Coronary artery (tissue), 2 donors: Measurements from ENCODE around the gene DCAF15.
A peak's percentile ranks its signal among the peaks of the same experiment; 100 is the strongest.

Experiments
- DNase-seq: peaks from one replicate; pipeline ENCODE4 v3.0.0-alpha.2; 2017; ENCODE audit warnings: low spot score
- H3K27ac ChIP-seq, 2 donors: fragments of 200-600 bp; sonication (generic); one replicate each; pipeline ENCODE4 v1.5.1; 2016 to 2019
- H3K4me3 ChIP-seq: fragments of 200-600 bp; sonication (generic); 2 replicates; pipeline ENCODE4 v1.5.1; 2016; ENCODE audit warnings: mild to moderate bottlenecking, moderate library complexity
- CTCF ChIP-seq: fragments of 200-600 bp; sonication (generic); IDR thresholded peaks from one replicate; pipeline ENCODE4 v1.5.1; 2019; ENCODE audit warnings: antibody characterized with exemption

Gene DCAF15

GRCh38 chr19:13986348-13986904, 34.1 kb downstream of the DCAF15 start:
- no peak for TF ChIP-seq CTCF
- DNase-seq: no peak
- H3K4me3 ChIP-seq: peak overlapping the region; percentile 37
- peak overlapping the region; percentile 37 to 81 for H3K27ac ChIP-seq

- peak overlapping the region in 1 of 2 donors; percentile 81 for H3K27ac ChIP-seq
These were observed 35.0 kb downstream of the DCAF15 start for GRCh38 chr19:13987101-13987890.

GRCh38 chr19:13989487-13989886, 37.2 kb downstream of the DCAF15 start:
- no peak for TF ChIP-seq CTCF
- Histone ChIP-seq H3K27ac (no peak overlapping the region), H3K4me3 (no peak overlapping the region)
- no peak for DNase-seq

More at GRCh38 chr19:13987101-13987890, 35.0 kb downstream of the DCAF15 start:
- DNase-seq: no peak
- no peak overlapping the region for H3K4me3 ChIP-seq
- TF ChIP-seq CTCF: no peak

- no peak overlapping the region for H3K27ac ChIP-seq
- TF ChIP-seq CTCF: no peak
- H3K4me3 ChIP-seq: no peak overlapping the region
- no peak for DNase-seq
These were observed 37.8 kb downstream of the DCAF15 start for GRCh38 chr19:13990085-13990484.

GRCh38 chr19:13992025-13992424, 39.7 kb downstream of the DCAF15 start:
- Histone ChIP-seq H3K27ac (no peak overlapping the region), H3K4me3 (no peak overlapping the region)
- no peak for TF ChIP-seq CTCF
- no peak for DNase-seq

GRCh38 chr19:13993590-13994300, 41.4 kb downstream of the DCAF15 start:
- H3K27ac ChIP-seq: no peak overlapping the region
- DNase-seq: no peak
- TF ChIP-seq CTCF: no peak
- H3K4me3 ChIP-seq: no peak overlapping the region
